Endodermal cell (in vitro differentiated cells): ENCODE results near the gene OSER1. TPM values are rescaled to one million over a fixed set of nuclear protein-coding genes. Genes with fewer than 3 reads are reported as not detected.

Experiments used
- DNase-seq: peaks from one replicate; pipeline ENCODE4 v3.0.0-alpha.2; 2017
- H3K27ac ChIP-seq: 2 replicates; pipeline ENCODE4 v1.5.1; 2013; ENCODE audit warnings: mild to moderate bottlenecking, low read depth, low read length, moderate library complexity
- H3K27me3 ChIP-seq: 2 replicates; pipeline ENCODE4 v1.6.1; 2013; ENCODE audit warnings: mild to moderate bottlenecking, low read length, moderate library complexity; ENCODE audit not compliant: insufficient read depth, control insufficient read depth, poor library complexity, severe bottlenecking
- H3K36me3 ChIP-seq: 2 replicates; pipeline ENCODE4 v1.7.0; 2013; ENCODE audit warnings: mild to moderate bottlenecking, low read length, moderate library complexity; ENCODE audit not compliant: control insufficient read depth, insufficient read depth
- H3K4me1 ChIP-seq: one replicate; pipeline ENCODE4 v1.7.0; 2013; ENCODE audit warnings: low read length; ENCODE audit not compliant: control insufficient read depth, insufficient read depth
- H3K4me3 ChIP-seq: 2 replicates; pipeline ENCODE4 v1.5.1; 2013; ENCODE audit warnings: mild to moderate bottlenecking, low read length, moderate library complexity
- H3K9ac ChIP-seq: 2 replicates; pipeline ENCODE4 v1.6.1; 2013; ENCODE audit warnings: mild to moderate bottlenecking, low read length, moderate library complexity; ENCODE audit not compliant: poor library complexity, severe bottlenecking; ENCODE audit errors: extremely low read depth
- H3K9me3 ChIP-seq: 2 replicates; pipeline ENCODE4 v1.6.1; 2013; ENCODE audit warnings: mild to moderate bottlenecking, low read length, moderate library complexity; ENCODE audit not compliant: control insufficient read depth
- H3K27ac Mint-ChIP-seq: 2 replicates; pipeline ENCODE4 v1.8.0; 2020; ENCODE audit warnings: mixed read lengths
- H3K27me3 Mint-ChIP-seq: 2 replicates; pipeline ENCODE4 v1.8.0; 2021; ENCODE audit warnings: mild to moderate bottlenecking, mixed read lengths; ENCODE audit not compliant: insufficient read depth
- H3K36me3 Mint-ChIP-seq: 2 replicates; pipeline ENCODE4 v1.8.0; 2020; ENCODE audit warnings: low read depth, mixed read lengths
- H3K4me1 Mint-ChIP-seq: 2 replicates; pipeline ENCODE4 v1.8.0; 2020; ENCODE audit warnings: mixed read lengths
- H3K4me3 Mint-ChIP-seq: 2 replicates; pipeline ENCODE4 v1.8.0; 2020; ENCODE audit warnings: mild to moderate bottlenecking, moderate library complexity, mixed read lengths
- H3K9me3 Mint-ChIP-seq: 2 replicates; pipeline ENCODE4 v1.8.0; 2020; ENCODE audit warnings: mild to moderate bottlenecking, mixed read lengths
- WGBS, 2 experiments: methylation state at CpG; one replicate each; pipeline versions ENCODE4 v1.1.5 to v1.1.7; 2013; ENCODE audit warnings: missing lambda C conversion rate in 2 of 2, mixed read lengths in 1 of 2; ENCODE audit not compliant: insufficient coverage in 1 of 2, insufficient read length in 1 of 2; 5-methylcytosine and 5-hydroxymethylcytosine counted together
- total RNA-seq, 2 donors: library from RNA; stranded (reverse); fragmentation: NEBNext Ultra II Directional in 1 of 2; extraction: Animal tissue kit (Norgen Biotek cat#: 25700) in 1 of 2; gene quantifications; 2 replicates in 1 of 2; 3 replicates in 1 of 2; pipeline ENCODE4 v1.2.1, GENCODE V29; 2021
- TF ChIP-seq, protein P1 (sequence below): fragments of 200-600 bp; sonication (generic); conservative IDR thresholded peaks from 2 replicates; pipeline ENCODE4 v1.5.0; 2021; ENCODE audit warnings: antibody characterized with exemption, mild to moderate bottlenecking

OSER1 gene
- total RNA-seq, 2 donors from 2014 or later, result 34.2 to 38.7 TPM

- TF ChIP-seq, protein P1, sequence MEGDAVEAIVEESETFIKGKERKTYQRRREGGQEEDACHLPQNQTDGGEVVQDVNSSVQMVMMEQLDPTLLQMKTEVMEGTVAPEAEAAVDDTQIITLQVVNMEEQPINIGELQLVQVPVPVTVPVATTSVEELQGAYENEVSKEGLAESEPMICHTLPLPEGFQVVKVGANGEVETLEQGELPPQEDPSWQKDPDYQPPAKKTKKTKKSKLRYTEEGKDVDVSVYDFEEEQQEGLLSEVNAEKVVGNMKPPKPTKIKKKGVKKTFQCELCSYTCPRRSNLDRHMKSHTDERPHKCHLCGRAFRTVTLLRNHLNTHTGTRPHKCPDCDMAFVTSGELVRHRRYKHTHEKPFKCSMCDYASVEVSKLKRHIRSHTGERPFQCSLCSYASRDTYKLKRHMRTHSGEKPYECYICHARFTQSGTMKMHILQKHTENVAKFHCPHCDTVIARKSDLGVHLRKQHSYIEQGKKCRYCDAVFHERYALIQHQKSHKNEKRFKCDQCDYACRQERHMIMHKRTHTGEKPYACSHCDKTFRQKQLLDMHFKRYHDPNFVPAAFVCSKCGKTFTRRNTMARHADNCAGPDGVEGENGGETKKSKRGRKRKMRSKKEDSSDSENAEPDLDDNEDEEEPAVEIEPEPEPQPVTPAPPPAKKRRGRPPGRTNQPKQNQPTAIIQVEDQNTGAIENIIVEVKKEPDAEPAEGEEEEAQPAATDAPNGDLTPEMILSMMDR, result no peak
- no peaks in the 10 kb centered on the region for H3K4me1 ChIP-seq
- H3K27me3 Mint-ChIP-seq, result no peaks in the 10 kb centered on the region
- H3K27me3 ChIP-seq, result no peaks in the 10 kb centered on the region
- H3K9ac ChIP-seq, result peak overlapping the region; percentile 97
- no peaks in the 10 kb centered on the region for H3K9me3 ChIP-seq
- peaks cover 17% of the 10 kb centered on the region for H3K36me3 Mint-ChIP-seq
- H3K4me1 Mint-ChIP-seq, result peaks cover 41% of the 10 kb centered on the region
- H3K36me3 ChIP-seq, result peaks cover 25% of the 10 kb centered on the region
- peak overlapping the region; percentile 99 for H3K4me3 Mint-ChIP-seq
- no peaks in the 10 kb centered on the region for H3K9me3 Mint-ChIP-seq
- DNase-seq, result peak; percentile 81
- peak overlapping the region; percentile 97 for H3K4me3 ChIP-seq
- peak overlapping the region; percentile 99 for H3K27ac Mint-ChIP-seq
- WGBS, 2 experiments, result 0 to 1% methylated on average over 14 to 31 of the region's 31 CpGs
- H3K27ac ChIP-seq, result peak overlapping the region; percentile 96
These were observed 725 bp downstream of the OSER1 start for GRCh38 chr20:44209686-44210405.

- H3K27ac Mint-ChIP-seq, result peak overlapping the region; percentile 99
- H3K9me3 Mint-ChIP-seq, result no peaks in the 10 kb centered on the region
- no peaks in the 10 kb centered on the region for H3K4me1 ChIP-seq
- H3K36me3 Mint-ChIP-seq, result peaks cover 19% of the 10 kb centered on the region
- H3K27me3 ChIP-seq, result no peaks in the 10 kb centered on the region
- peak overlapping the region; percentile 97 for H3K4me3 ChIP-seq
- no peaks in the 10 kb centered on the region for H3K9me3 ChIP-seq
- H3K36me3 ChIP-seq, result peaks cover 36% of the 10 kb centered on the region
- H3K27me3 Mint-ChIP-seq, result no peaks in the 10 kb centered on the region
- TF ChIP-seq, protein P1, result no peak
- 66 to 69% methylated on average over 7 of the region's 7 CpGs for WGBS, 2 experiments
- H3K9ac ChIP-seq, result peak overlapping the region; percentile 97
- peaks cover 35% of the 10 kb centered on the region for H3K4me1 Mint-ChIP-seq
- no peak for DNase-seq
- H3K27ac ChIP-seq, result no peak overlapping the region
- peak overlapping the region; percentile 99 for H3K4me3 Mint-ChIP-seq
These were observed 1.8 kb downstream of the OSER1 start for GRCh38 chr20:44208770-44209169.

- Histone ChIP-seq H3K36me3 (peaks cover 42% of the 10 kb centered on the region), H3K4me1 (no peaks in the 10 kb centered on the region), H3K27ac (no peak overlapping the region), H3K4me3 (peak overlapping the region; percentile 97), H3K27me3 (no peaks in the 10 kb centered on the region), H3K9ac (peak overlapping the region; percentile 97), H3K9me3 (no peaks in the 10 kb centered on the region)
- peak overlapping the region; percentile 99 for H3K4me3 Mint-ChIP-seq
- peak overlapping the region; percentile 99 for H3K27ac Mint-ChIP-seq
- WGBS, 2 experiments, result 88 to 100% methylated on average over 2 to 7 of the region's 7 CpGs
- H3K27me3 Mint-ChIP-seq, result no peaks in the 10 kb centered on the region
- no peak for DNase-seq
- peaks cover 35% of the 10 kb centered on the region for H3K4me1 Mint-ChIP-seq
- TF ChIP-seq, protein P1, result no peak
- peaks cover 19% of the 10 kb centered on the region for H3K36me3 Mint-ChIP-seq
- no peaks in the 10 kb centered on the region for H3K9me3 Mint-ChIP-seq
These were observed 2.4 kb downstream of the OSER1 start for GRCh38 chr20:44208165-44208564.
